Coronary artery (tissue), 2 donors: ENCODE data around the gene TMCC1.
"Not testable (repeated sequence)": the region's sequence is repeated elsewhere in the genome, so short reads cannot be mapped to it uniquely, and the experiment has no call there.

ENCODE experiments used
- DNase-seq: peaks from one replicate; pipeline ENCODE4 v3.0.0-alpha.2; 2017; ENCODE audit warnings: low spot score
- H3K27ac ChIP-seq, 2 donors: fragments of 200-600 bp; sonication (generic); one replicate each; pipeline ENCODE4 v1.5.1; 2016 to 2019
- H3K4me3 ChIP-seq: fragments of 200-600 bp; sonication (generic); 2 replicates; pipeline ENCODE4 v1.5.1; 2016; ENCODE audit warnings: mild to moderate bottlenecking, moderate library complexity
- CTCF ChIP-seq: fragments of 200-600 bp; sonication (generic); IDR thresholded peaks from one replicate; pipeline ENCODE4 v1.5.1; 2019; ENCODE audit warnings: antibody characterized with exemption

TMCC1 gene

GRCh38 chr3:129764090-129764489 lies 129.4 kb downstream of the TMCC1 start:
- Histone ChIP-seq H3K4me3 (no peak overlapping the region), H3K27ac (no peak overlapping the region)
- TF ChIP-seq CTCF: no peak
- no peak for DNase-seq

- no peak overlapping the region for H3K4me3 ChIP-seq
Measured at GRCh38 chr3:129758785-129759320, 134.7 kb downstream of the TMCC1 start.

GRCh38 chr3:129758306-129758705 lies 135.2 kb downstream of the TMCC1 start:
- TF ChIP-seq CTCF: no peak
- Histone ChIP-seq H3K4me3 (no peak overlapping the region), H3K27ac (no peak overlapping the region)
- no peak for DNase-seq

More at GRCh38 chr3:129758785-129759320, 134.7 kb downstream of the TMCC1 start:
- no peak for TF ChIP-seq CTCF
- H3K27ac ChIP-seq: no peak overlapping the region
- no peak for DNase-seq

- no peak for TF ChIP-seq CTCF
- no peak for DNase-seq
- Histone ChIP-seq H3K4me3 (no peak overlapping the region), H3K27ac (no peak overlapping the region)
Measured at GRCh38 chr3:129756871-129757270, 136.6 kb downstream of the TMCC1 start.

GRCh38 chr3:129751105-129751504 lies 142.4 kb downstream of the TMCC1 start:
- not testable (repeated sequence) for DNase-seq, H3K4me3 ChIP-seq, H3K27ac ChIP-seq

GRCh38 chr3:129749692-129750091 lies 143.8 kb downstream of the TMCC1 start:
- Histone ChIP-seq H3K4me3 (no peak overlapping the region), H3K27ac (no peak overlapping the region)
- TF ChIP-seq CTCF: no peak
- DNase-seq: no peak

- H3K4me3 ChIP-seq: no peak overlapping the region
- TF ChIP-seq CTCF: no peak
- DNase-seq: no peak
- no peak overlapping the region for H3K27ac ChIP-seq
Measured at GRCh38 chr3:129747992-129748391, 145.5 kb downstream of the TMCC1 start.

- TF ChIP-seq CTCF: no peak
- Histone ChIP-seq H3K4me3 (no peak overlapping the region), H3K27ac (no peak overlapping the region)
- DNase-seq: no peak
Measured at GRCh38 chr3:129747136-129747535, 146.4 kb downstream of the TMCC1 start.
